SK-N-DZ (cell line): ENCODE measurements around the gene AIMP1.
"Not testable (repeated sequence)": the region's sequence is repeated elsewhere in the genome, so short reads cannot be mapped to it uniquely, and the experiment has no call there.

Experiments used
- DNase-seq: peaks from one replicate; pipeline ENCODE4 v3.0.0-alpha.2; 2015; ENCODE audit warnings: low spot score

The AIMP1 gene

DNA sequence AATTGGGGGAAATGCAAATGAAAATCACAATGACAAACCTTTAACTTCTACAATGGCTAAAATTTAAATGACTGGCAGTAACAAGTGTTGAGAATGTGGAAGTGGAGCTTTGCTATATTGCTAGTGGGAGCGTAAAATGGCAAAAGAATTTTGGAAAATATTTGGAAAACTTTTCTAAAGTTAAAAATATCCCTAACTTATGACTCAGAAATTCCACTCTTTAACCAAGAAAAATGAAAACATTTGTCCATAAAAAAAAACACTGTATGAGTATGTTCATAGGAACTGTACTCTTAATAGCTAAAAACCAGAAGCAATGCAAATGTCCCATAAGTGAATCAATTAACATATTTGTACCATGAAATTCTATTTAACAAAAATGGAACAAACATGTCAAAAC is 4.0 kb upstream of the AIMP1 start:
- no peak for DNase-seq

DNA sequence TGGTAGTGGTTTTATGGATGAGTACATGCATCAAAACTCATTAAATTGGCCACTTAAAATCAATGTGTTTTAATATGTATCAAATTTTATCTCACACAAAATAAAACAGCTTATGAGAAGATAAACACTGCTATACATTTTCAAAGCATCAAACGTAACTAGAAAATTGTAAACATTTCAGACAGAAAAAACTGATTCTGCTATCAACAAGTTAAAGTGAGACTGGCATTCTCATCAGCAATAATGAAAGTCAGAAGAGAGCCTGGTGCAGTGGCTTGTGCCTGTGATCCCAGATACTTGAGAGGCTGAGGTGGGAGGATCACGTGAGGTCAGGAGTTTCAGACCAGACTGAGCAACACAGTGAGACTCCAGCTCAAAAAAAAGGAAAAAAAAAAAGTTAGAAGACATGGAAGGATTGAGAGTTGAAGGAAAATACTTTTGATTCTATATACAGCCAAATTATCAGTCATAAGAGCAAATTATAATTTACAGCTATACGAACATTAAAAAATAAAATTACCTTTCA is 3.3 kb upstream of the AIMP1 start:
- no peak for DNase-seq

DNA sequence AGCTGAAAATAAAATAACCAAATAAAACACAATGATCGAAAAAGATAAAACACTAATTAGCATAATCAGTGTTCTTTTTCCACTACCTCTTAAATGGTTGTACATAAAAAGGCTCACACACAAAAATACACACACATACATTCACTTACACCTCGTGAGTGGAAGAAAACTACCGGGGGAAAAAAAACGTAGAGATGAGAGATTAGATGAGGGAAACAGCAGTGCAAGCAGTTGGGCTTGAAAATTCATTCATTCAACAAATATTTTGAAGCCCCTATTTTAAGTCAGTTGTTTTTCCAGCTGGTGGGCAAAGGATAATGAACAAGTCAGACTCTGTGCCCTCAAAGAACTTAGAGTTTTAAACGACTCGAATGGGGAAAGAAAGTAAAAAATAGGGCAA is 1.4 kb upstream of the AIMP1 start:
- no peak for DNase-seq

DNA sequence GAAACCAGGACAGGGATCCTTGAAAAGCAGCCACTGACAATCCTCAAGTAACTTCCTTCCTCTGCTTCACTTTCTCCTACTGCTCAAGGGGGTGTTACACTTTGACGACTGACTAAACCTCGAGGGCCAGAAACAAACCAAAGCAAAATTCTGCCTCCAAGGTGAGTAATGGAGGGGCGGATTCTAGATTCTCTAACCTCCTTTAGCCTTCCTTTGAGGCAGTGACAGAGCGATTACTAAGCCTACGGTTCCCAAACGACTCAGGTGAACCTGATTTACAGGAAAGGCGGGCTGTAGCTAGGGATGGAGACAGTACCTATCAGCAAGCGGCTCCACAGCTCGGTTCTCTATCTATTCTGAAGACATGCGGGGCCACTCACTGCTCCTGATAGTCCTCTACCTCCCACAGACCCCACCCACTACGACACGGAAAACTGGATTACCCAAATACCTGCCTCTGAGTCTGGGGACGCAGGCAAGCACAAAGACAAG is 828 bp upstream of the AIMP1 start:
- no peak for DNase-seq

DNA sequence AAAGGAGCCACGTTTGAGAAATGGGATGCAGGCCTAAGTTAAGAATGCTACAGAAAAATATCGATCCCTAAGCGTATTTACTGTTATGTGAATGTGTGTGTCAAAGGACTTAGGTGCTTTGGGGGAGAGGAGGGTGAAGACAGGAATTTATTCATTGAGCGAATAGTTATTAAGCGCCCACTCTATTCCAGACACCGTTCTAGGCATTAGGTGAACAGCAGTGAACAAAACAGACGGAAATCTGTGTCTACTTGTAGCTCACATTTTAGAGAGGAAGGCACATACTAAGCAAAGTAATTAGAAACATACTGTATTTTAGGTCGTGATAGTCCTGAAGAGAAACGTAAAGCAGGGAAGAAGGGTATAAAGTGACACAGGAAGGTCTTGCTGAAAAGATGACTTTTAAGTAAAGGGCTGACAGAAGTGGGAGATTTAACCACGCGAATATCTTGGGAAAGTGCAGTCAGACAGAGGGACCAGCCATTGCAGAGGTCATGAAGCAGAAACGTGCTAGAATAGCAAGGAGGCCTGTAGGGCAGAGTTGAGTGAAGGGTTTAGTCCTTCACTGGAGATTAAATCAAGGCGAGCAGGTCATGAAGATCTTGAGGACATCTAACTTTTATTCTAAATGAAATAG is 541 bp downstream of the AIMP1 start:
- DNase-seq: peak; percentile 3

DNA sequence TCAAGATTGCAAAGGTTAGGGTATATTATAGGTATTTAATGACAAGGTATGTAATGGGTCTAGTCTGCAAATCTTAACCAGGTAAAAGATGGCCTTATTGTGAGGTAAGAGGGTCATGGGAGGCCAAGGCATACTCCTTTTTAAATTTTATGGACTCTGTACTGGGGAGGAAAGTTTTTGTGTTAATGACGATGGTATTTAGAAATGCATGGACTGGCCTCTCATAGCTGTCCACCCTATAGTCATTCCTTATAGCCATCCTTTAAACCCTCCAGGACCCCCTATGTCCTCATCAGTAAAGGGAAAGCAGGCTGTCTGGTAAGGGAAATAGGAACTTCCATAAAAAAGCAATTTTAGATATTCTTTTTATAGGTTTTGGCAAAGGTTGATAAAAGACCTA is 1.5 kb downstream of the AIMP1 start:
- no peak for DNase-seq

DNA sequence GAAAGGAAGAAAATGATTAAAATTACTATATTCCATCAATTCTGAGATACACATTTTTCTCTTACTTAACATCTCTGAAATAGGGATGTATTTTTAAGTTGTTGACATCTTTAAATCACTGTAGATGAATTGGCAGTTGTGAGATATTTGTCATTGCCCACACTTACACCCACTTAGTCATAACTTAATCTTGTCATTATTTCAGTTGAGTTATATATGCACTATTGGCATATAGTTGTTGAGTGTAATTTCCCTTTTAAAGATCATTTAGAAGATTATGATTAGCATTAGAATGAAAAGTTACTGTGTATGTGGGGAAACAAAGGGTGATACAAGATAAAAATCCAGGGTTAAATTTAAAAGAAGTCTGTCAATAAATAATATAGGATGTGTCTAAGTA is 2.2 kb downstream of the AIMP1 start:
- DNase-seq: no peak

DNA sequence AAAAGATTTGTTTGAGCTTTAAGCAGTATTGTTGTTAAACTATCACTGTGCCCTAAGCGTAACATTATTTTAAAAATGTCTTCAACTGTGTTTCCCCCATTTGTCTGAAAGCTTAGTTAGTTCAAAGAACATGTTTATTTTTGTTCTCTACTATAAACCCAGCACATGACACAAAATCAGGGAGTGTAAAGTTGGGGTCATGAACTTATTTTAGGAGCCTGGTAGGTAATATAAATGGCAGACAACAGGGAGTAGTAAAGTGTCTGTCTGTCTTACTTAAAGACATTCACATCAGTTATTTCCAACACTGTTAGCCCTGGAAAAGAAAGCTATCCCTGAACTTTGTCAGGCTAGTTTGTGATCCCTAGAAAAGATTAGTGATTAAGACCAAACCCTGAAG is 3.9 kb downstream of the AIMP1 start:
- no peak for DNase-seq

DNA sequence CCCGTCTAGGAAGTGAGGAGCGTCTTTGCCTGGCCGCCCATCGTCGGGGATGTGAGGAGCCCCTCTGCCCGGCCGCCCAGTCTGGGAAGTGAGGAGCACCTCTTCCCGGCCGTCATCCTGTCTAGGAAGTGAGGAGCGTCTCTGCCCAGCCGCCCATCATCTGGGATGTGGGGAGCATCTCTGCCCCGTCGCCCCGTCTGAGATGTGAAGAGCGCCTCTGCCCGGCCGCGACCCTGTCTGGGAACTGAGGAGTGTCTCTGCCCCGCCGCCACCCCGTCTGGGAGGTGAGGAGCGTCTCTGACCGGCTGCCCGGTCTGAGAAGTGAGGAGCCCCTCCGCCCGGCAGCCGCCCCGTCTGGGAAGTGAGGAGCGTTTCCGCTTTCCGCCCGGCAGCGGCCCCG is 4.8 kb downstream of the AIMP1 start:
- DNase-seq: not testable (repeated sequence)

DNA sequence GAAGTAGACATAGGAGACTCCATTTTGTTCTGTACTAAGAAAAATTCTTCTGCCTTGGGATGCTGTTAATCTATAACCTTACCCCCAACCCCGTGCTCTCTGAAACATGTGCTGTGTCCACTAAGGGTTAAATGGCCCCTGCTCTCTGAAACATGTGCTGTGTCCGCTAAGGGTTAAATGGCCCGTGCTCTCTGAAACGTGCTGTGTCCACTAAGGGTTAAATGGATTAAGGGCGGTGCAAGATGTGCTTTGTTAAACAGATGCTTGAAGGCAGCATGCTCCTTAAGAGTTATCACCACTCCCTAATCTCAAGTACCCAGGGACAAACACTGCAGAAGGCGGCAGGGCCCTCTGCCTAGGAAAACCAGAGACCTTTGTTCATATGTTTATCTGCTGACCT is 5.5 kb downstream of the AIMP1 start:
- DNase-seq: not testable (repeated sequence)

DNA sequence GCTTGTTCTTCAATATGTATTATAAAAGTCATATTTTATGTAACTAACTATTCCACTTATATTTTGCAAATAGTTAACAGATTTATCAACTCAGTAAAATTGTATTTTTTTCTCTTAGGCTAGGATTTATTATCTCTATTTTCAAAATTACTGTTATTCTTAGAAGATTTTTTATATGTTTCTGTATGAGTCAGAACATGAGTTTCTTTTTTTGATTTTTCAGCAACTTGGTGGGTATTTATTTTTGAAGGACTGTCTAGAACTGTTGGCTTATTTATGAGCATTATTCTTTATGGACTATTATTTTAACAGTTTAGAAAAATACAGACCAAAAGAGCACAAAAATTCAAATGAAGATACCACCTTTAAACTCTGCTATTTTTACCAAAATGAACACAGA is 6.8 kb downstream of the AIMP1 start:
- no peak for DNase-seq

DNA sequence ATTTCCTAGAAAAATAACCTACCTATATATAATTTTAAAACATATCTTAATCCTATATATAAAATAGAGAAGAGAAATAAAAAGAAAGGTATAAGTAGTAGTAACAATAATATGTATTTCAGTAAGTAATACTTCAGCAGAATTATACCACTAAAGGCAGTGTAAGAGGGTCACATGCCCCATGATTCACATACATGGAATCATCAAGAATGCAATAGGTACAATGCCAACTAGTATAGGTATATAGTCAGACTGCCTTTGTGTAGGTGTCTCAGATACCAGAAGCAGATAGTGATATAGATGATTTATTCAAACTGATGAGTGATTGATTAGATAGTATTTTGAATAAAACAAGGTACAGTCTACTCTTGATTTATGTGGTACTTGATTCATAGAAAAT is 9.4 kb downstream of the AIMP1 start:
- no peak for DNase-seq

DNA sequence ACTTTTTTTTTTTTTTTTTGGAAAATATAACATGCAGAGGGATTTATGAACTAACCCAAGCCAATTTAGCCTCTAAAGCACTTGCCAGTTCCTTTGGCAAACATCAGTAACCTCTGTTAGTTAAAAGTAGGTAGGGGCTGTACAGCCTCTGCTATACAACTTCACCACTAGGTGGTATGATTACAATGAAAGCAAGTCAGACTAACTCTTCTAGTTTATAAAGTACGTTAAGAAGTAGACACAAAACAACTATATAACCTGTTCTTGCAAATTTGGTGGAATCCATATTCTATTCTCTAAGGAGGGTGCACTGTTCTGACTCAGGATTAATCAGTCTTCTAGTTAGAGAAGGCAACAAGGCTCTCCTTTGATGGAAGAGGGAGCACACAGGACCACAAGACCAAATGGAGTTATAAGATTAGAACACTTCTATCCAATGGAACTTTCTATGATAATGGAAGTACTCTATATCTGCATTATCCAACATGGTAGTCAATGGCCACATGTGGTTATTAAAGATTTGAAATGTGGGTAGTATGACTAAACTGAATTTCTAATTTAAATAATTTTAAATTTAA is 12.8 kb downstream of the AIMP1 start:
- peak; percentile 10 for DNase-seq

DNA sequence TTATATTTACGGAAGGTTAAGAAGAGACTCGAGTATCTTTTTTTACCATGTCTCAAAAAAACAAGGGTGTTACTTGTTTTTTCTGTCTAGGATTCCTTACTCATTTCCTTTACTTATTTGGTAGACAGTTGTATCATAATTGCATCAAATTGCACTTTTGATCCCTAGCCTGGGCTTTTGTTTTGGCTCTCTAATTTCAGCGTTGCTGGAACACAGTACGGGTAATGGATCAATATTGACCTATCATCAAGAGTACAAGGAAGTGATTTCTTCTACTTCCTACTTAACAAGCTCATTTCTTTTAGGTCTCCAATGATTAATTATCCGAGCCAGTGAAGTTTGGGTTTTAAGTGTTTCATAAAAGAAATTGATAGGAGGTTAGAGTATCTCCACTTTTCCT is 16.8 kb downstream of the AIMP1 start:
- no peak for DNase-seq

DNA sequence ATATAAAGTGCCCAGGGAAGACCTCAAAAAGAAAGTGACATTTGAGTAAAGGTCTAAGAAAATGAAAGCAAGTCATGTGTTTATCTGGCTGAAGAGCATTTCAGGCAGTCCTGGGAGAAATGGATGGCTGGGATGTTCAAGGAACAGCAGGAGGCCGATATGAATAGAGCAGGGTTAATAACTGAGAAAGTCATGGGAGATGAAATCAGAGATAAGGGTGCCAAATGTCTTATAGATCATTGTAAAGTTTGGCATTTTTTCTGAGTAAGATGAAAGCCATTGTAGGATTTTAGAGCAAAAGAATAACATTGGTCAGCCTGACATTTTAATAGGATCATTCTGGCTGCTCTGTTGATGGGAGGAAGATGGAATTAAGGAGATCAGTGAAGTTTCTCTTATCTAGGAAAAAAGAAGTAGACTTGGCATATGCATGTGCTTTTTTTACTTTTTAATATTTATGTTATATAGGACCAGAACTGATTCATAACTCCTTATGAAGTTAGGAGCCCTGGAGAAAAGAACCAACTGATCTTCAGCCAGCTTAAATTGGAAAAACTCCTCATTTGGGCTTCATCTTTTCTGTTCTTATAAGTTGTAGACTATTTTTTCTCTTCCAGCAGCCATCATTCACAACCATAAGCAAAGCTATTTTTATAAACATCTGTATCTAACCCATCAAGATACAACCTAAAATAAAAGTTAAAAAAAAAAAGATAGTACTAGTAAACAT is 18.6 kb downstream of the AIMP1 start:
- DNase-seq: no peak

DNA sequence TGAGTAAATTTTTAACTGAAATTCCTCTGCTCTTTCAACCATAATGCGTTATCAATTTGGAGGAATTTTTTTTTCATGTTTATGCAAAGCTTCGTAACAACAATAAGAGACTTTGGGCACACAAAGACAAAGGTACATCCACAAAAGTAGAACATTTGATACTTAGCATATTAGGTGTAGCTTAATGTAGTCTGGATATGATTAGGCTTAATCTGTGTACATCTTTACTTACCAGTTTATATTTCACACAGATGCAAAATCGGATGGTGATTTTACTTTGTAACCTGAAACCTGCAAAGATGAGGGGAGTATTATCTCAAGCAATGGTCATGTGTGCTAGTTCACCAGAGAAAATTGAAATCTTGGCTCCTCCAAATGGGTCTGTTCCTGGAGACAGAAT is 20.3 kb downstream of the AIMP1 start:
- no peak for DNase-seq

DNA sequence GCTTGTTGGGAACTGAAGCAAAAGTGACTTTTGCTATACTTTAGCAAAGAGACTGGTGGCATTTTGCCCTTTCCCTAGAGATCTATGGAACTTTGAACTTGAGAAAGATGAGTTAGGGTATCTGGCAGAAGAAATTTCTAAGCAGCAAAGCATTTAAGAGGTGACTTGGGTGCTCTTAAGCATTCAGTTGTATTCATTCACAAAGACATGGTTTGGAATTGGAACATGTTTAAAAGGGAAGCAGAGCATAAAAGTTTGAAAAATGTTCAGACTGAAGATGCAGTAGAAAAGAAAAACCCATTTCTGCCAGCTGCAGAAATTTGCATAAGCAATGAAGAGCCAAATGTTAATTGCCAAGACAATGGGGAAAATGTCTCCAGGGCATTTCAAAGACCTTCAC is 21.6 kb downstream of the AIMP1 start:
- DNase-seq: no peak

DNA sequence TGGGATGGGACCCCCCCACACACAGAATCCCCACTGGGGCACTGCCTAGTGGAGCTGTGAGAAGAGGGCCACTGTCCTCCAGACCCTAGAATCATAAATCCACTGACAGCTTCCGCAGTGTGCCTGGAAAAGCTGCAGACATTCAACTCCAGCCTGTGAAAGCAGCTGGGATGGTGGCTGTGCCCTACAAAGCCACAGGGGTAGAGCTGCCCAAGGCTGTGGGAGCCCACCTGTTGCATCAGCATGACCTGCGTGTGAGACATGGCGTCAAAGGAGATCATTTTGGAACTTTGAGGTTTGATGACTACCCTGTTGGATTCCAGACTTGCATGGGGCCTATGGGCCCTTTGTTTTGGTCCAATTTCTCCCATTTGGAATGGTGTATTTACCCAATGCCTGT is 22.3 kb downstream of the AIMP1 start:
- no peak for DNase-seq

DNA sequence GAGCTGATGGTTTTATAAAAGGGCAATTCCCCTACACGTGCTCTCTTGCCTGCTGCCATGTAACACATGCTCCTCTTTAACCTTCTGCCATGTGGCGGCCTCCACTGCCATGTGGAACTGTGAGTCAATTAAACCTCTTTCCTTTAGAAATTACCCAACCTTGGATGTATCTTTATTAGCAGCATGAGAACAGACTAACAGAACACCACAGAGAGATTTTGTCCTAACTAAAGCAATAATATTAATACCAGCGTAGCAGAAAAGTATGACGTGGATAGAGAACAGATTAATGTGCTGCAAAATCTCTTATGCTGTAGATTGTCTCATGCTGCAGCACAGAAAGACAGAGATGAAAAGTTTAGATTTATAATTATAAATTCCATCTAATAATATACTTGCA is 23.1 kb downstream of the AIMP1 start:
- no peak for DNase-seq

DNA sequence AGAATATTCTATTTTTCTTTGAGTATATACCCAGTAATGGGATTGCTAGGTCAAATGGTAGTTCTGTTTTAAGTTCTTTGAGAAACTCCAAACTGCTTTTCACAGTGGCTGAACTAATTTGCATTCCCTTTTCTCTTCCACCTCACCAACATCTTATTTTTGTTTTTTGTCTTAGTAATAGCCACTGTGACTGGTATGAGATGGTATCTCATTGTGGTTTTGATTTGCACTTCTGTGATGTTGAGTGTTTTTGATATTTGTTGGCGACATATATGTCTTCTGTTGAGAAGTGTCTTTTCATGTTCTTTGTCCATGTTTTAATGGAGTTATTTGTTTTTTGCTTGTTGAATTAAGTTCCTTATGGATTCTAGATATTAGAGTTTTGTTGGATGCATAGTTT is 24.4 kb downstream of the AIMP1 start:
- DNase-seq: no peak

DNA sequence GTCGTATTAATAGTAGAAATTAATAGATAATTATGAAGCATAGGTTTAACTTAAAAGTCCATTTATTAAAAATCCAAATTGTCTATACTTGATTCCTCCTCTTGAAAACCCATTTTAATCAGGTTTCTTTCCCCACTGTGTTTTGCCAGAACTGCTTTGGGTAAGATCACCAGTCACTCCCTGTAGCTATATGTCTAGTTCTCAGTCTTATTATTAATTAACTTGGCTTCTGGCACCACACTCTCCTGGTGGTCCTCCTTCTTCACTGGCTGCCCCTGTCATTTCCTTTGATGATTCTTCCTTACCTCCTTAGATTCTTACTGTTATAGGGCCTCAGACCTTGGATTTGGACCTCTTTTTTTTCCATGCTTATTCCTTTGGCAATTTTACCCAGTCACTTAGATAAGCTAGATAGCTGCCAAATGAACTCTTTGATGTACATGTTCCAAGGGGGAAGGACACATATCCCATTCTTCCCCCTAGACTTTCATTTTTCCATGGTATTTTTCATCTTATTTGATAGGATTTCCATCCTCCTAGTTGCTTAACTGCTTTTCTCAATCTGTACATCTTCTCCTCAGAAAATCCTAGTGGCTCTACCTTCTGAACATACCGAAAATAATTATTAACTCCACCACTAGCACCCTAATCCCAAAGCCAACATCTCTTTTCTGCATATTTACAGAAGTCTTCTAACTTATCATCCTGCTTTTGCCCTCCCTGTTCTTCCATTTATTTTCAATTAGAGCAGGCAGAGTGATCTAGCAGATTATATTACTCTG is 27.7 kb downstream of the AIMP1 start:
- DNase-seq: no peak

DNA sequence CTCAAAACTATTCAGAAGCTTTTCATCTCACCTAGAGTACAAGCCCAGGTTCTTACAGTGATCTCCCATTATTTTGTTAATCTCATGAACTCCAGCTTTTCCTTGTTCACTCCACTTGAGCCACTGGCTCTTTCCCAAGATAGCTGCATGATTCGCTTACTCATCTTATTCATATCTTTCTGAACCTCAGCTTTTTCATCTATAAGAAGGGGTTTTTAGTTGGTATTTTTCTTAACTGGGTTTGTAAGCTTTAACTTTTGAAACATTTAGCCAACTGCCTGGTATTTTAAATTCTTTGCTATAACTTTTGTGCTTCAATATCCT is 28.3 kb downstream of the AIMP1 start:
- DNase-seq: no peak
